NOMO-1 (cell line): ENCODE results near the gene USP24.
A peak's percentile ranks its signal among the peaks of the same experiment; 100 is the strongest.
"Not testable (repeated sequence)": the region's sequence is repeated elsewhere in the genome, so short reads cannot be mapped to it uniquely, and the experiment has no call there.

Experiments used
- DNase-seq, 2 experiments: peaks; one replicate each; lab custom pipeline; 2025; ENCODE audit not compliant: unreplicated experiment in 2 of 2; lab: John Stamatoyannopoulos, UW

USP24 gene

GRCh38 chr1:55043011-55043410 is 172.2 kb downstream of the USP24 start:
- DNase-seq: no peak

- no peak for DNase-seq
Measured at GRCh38 chr1:55041613-55042012, 173.6 kb downstream of the USP24 start.

DNA sequence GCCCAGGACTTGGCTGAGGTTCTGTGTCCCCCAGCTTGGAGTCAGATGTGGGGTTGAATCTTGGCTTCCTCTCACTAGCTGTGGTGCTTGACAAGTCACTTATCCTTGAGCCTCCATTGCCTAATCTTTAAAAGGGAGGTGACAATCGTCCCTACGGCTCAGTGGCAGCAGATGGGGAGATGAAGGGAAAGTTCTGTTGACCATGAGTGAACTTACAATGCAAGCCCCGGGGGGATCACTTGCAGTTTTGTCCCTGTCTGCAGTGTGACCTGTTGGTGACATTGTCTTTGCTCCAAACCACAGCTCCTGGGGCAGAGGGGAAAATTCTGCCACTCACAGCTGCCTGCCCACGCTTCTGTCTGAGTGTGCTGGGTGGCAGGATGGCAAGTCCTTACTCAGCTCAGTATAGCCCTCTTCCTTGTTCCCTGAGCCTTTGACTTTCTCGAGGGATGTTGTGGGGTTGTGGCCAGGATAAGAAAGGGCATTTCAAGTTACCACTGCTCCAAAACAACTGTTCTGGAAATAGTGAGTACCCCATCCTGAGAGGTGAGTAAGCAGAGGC is 174.2 kb downstream of the USP24 start:
- no peak for DNase-seq

GRCh38 chr1:55040083-55040932 is 174.9 kb downstream of the USP24 start:
- DNase-seq: no peak

DNA sequence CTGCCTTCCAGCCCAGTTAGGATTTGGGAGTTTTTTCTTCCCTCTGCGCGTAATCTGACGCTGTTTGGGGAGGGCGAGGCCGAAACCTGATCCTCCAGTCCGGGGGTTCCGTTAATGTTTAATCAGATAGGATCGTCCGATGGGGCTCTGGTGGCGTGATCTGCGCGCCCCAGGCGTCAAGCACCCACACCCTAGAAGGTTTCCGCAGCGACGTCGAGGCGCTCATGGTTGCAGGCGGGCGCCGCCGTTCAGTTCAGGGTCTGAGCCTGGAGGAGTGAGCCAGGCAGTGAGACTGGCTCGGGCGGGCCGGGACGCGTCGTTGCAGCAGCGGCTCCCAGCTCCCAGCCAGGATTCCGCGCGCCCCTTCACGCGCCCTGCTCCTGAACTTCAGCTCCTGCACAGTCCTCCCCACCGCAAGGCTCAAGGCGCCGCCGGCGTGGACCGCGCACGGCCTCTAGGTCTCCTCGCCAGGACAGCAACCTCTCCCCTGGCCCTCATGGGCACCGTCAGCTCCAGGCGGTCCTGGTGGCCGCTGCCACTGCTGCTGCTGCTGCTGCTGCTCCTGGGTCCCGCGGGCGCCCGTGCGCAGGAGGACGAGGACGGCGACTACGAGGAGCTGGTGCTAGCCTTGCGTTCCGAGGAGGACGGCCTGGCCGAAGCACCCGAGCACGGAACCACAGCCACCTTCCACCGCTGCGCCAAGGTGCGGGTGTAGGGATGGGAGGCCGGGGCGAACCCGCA is 175.7 kb downstream of the USP24 start, which contains the start of gene PCSK9:
Gene PCSK9 (plus strand): TSS at position 207 of the 741 bp plus-strand sequence. CDS start 290 bp downstream, at position 497.
- DNase-seq: no peak

DNA sequence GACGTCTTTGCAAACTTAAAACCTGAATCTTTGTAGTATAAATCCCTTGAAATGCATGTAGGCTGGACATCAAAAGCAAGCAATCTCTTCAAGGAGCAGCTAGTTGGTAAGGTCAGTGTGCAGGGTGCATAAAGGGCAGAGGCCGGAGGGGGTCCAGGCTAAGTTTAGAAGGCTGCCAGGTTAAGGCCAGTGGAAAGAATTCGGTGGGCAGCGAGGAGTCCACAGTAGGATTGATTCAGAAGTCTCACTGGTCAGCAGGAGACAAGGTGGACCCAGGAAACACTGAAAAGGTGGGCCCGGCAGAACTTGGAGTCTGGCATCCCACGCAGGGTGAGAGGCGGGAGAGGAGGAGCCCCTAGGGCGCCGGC is 176.2 kb downstream of the USP24 start:
- DNase-seq: no peak

- DNase-seq: no peak
Measured at GRCh38 chr1:55038552-55038838, 176.7 kb downstream of the USP24 start.

DNA sequence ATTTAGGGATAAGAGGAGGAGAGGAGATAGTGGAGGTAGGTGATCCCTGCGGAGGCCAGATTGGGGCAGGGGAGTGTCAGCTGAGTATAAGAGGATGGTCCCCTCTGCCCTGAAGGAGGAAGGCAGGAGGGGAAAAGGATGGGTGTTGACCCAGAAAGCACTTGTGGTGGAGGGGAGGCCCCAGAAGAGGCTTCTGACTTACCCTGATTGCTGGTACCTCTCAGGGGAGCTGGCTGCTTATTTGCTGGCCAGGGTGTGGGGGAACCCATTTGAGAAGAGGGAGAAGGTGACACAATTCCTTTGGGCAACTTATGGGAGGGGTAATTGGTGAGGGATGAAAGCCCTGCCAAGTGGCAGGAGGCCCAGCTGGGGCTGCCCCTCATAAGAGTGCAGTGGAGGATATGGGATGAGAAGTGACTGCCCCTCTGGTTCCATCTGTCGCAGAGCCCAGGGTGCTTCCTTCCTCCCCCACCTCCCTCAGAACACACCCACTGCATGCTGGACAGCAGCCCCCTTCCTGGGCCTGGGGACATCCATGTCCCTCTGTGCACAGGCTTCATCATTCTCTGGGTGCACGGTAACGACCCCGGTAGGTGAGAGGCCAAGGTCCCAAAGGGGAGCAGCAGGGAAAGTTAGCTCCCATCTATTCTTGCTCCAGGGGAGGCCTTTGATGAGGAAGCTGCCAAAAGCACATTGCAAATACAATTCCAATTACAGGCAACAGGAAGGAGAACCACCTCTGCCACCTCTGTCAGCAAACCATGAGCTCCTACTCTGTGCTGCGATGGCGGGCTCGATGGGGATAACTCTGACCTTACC is 177.2 kb downstream of the USP24 start:
- no peak for DNase-seq

DNA sequence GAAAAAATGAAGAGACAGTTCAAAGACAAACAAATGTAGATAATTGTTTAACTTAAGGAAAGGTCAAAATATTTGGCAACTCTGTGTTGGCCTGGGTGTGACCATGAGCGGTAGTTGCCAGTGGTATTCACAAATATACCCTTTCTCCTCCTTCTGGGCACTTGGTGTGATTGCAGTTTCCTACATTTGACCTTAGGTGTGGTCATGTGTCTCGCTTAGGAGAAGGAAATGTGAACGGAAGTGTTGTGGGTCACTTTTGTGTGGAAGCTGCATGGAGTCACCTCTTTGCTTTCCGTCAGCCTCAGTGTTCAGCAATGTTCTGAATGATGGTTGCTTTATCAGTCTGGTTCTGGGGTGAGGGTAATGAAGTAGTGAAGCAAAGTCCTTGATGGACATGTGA is 179.3 kb downstream of the USP24 start:
- DNase-seq: peak; percentile 17 to 40

- DNase-seq: no peak
Measured at GRCh38 chr1:55034476-55035133, 180.6 kb downstream of the USP24 start.

DNA sequence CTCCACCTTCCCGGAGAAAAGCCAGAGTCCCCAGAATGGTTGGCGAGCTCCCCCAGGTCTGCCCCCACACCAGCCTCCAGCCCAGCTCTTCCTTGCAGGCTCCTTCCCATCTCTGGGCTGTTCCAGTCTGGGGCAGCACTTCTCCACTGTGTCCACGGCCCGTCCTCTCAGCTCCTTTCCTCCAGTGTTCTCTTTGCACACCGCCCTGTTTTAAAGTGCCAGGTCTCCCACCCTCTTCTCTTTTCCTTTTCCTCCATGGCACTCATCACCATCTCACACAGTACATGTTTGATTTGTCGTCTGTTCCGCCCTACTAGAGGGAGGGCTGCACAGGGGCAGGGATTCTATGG is 181.9 kb downstream of the USP24 start:
- DNase-seq: no peak

- not testable (repeated sequence) for DNase-seq
Measured at GRCh38 chr1:55031098-55031497, 184.1 kb downstream of the USP24 start.

DNA sequence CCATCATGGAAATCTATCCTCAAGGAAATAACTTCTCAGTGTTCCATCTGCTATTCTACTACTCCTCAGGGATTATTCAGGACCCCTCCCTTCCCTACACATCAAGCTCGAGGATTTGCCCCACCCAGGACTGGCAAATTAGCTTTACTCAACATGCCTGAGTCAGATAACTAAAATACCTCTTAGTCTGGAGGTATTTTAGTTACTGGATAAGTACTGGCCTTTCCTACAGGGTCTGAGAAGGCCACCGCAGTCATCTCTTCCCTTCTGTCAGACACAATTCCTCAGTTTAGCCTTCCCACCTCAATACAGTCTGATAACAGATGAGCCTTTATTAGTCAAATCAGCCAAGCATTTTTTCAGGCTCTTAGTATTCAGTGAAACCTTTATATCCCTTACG is 188.5 kb downstream of the USP24 start:
- not testable (repeated sequence) for DNase-seq

GRCh38 chr1:55024163-55024562 is 191.0 kb downstream of the USP24 start:
- DNase-seq: not testable (repeated sequence)

DNA sequence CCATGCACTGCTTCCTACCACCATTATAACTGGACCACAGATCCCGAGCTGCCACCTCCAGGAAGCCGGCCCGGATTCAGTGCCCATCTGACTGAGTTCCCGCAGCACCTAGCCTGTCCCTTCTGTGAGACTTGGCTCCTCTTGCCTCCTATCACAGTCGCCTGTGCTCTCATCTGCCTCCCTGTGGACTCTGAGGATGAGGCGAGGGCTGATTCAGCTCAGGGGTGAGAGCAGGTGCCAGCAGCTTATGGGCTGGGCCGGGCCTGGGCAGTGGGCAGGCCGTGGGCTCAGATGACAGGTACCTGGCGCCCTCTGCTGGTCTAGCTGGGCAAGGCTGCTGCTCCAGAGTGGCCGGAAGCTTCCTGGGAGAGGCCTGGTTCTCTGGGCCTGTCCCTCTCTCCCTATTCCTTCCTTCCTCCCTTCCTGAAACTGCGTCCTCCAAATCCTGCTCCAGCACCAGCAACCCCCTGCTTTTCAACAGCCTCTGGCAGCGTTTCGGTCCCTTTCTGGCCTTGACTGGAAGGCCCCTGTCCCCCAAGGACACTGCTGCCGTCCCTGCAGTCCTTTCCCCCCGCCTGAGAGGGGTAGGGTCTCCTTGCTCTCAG is 193.1 kb downstream of the USP24 start:
- peak; percentile 61 to 68 for DNase-seq

GRCh38 chr1:55018395-55018794 is 196.8 kb downstream of the USP24 start:
- no peak for DNase-seq
